Keratinocyte (primary cell): Measurements from ENCODE around the gene HNF1B.

Source experiments
- CTCF ChIP-seq, 3 experiments: IDR thresholded peaks in 1 of 3; conservative IDR thresholded peaks in 1 of 3; optimal IDR thresholded peaks in 1 of 3; 2 replicates in 2 of 3; 3 replicates in 1 of 3; pipeline versions ENCODE3 to v1.5.1; 2011; ENCODE audit warnings: low read length in 3 of 3, mild to moderate bottlenecking in 3 of 3, moderate library complexity in 2 of 3, control low read depth in 1 of 3, inconsistent platforms in 1 of 3; ENCODE audit not compliant: insufficient read depth in 2 of 3; ENCODE audit errors: extremely low read depth in 1 of 3
- EZH2 ChIP-seq: IDR thresholded peaks from one replicate; pipeline ENCODE4 v1.6.1; 2012; ENCODE audit warnings: inconsistent platforms, mild to moderate bottlenecking, low read length, moderate library complexity

- TF ChIP-seq CTCF (optimal IDR thresholded peaks at IDR 0.05 in 1 of 3, IDR thresholded peaks at IDR 0.05 in 1 of 3, conservative IDR thresholded peaks at IDR 0.05 in 1 of 3; ENCODE audit: extremely low read depth in 1 of 3, insufficient read depth in 2 of 3, low read length in 3 of 3) = no peak
- no peak for TF ChIP-seq EZH2
These were observed 71.5 kb downstream of the HNF1B start for GRCh38 chr17:37673386-37673785.
